ENCODE measurements around the gene BCL11A. TPM values are rescaled to one million over a fixed set of nuclear protein-coding genes. Genes with fewer than 3 reads are reported as not detected.

Gene BCL11A
- total RNA-seq, 3 donors from 2014 or later, result 0.64 to 13.5 (median 6.2) TPM

- no peaks in the 10 kb centered on the region for H3K9me3 ChIP-seq
- DNase-seq (ENCODE audit: low spot score in 2 of 2), result no peak
- no peak for TF ChIP-seq POLR2AphosphoS5 (IDR thresholded peaks at IDR 0.05)
- TF ChIP-seq POLR2A (IDR thresholded peaks at IDR 0.05), result no peak
- no peak for TF ChIP-seq CTCF (IDR thresholded peaks at IDR 0.05)
- no peaks in the 10 kb centered on the region for H3K27me3 ChIP-seq
- H3K27ac ChIP-seq, result no peak overlapping the region
- intact Hi-C loops (cut with DNase I; ENCODE audit: low total_unique reads), result loop anchor here (5.0 kb wide), 1 partner anchor 319 kb away; no protein-coding TSS in a partner anchor
- H3K4me3 ChIP-seq, result no peak overlapping the region
- H3K4me1 ChIP-seq, result no peaks in the 10 kb centered on the region
- H3K36me3 ChIP-seq, result no peaks in the 10 kb centered on the region
These were observed 5.1 kb downstream of the BCL11A start for GRCh38 chr2:60548311-60548710.

- H3K9me3 ChIP-seq, result no peaks in the 10 kb centered on the region
- H3K36me3 ChIP-seq, result no peaks in the 10 kb centered on the region
- no peaks in the 10 kb centered on the region for H3K27me3 ChIP-seq
- no peak overlapping the region for H3K4me3 ChIP-seq
- H3K4me1 ChIP-seq, result no peaks in the 10 kb centered on the region
- no peak for TF ChIP-seq POLR2A (IDR thresholded peaks at IDR 0.05)
- intact Hi-C loops (cut with DNase I; ENCODE audit: low total_unique reads), result loop anchor here (5.0 kb wide), 1 partner anchor 319 kb away; no protein-coding TSS in a partner anchor
- no peak overlapping the region for H3K27ac ChIP-seq
- no peak for DNase-seq (ENCODE audit: low spot score in 2 of 2)
These were observed 5.6 kb downstream of the BCL11A start for GRCh38 chr2:60547841-60548240.

GRCh38 chr2:60546756-60547420 is 6.6 kb downstream of the BCL11A start:
- no peak overlapping the region for H3K27ac ChIP-seq
- DNase-seq (ENCODE audit: low spot score in 2 of 2), result no peak
- H3K27me3 ChIP-seq, result no peaks in the 10 kb centered on the region
- intact Hi-C loops (cut with DNase I; ENCODE audit: low total_unique reads), result loop anchor here (5.0 kb wide), 1 partner anchor 320 kb away; no protein-coding TSS in a partner anchor
- no peak overlapping the region for H3K4me3 ChIP-seq
- no peaks in the 10 kb centered on the region for H3K36me3 ChIP-seq
- TF ChIP-seq POLR2AphosphoS5 (IDR thresholded peaks at IDR 0.05), result no peak
- no peak for TF ChIP-seq POLR2A (IDR thresholded peaks at IDR 0.05)
- TF ChIP-seq CTCF (IDR thresholded peaks at IDR 0.05), result no peak
- no peaks in the 10 kb centered on the region for H3K9me3 ChIP-seq
- no peaks in the 10 kb centered on the region for H3K4me1 ChIP-seq

GRCh38 chr2:60544954-60545560 is 8.4 kb downstream of the BCL11A start:
- Histone ChIP-seq H3K4me3 (no peak overlapping the region), H3K27ac (no peak overlapping the region), H3K9me3 (no peaks in the 10 kb centered on the region), H3K36me3 (no peaks in the 10 kb centered on the region), H3K27me3 (no peaks in the 10 kb centered on the region), H3K4me1 (no peaks in the 10 kb centered on the region)
- intact Hi-C loops (cut with DNase I; ENCODE audit: low total_unique reads), result loop anchor here (5.0 kb wide), 1 partner anchor 322 kb away; no protein-coding TSS in a partner anchor
- no peak for DNase-seq (ENCODE audit: low spot score in 2 of 2)
- TF ChIP-seq CTCF (IDR thresholded peaks at IDR 0.05) (no peak), POLR2A (IDR thresholded peaks at IDR 0.05) (no peak), POLR2AphosphoS5 (IDR thresholded peaks at IDR 0.05) (no peak)

- no peak for DNase-seq (ENCODE audit: low spot score in 2 of 2)
- H3K27ac ChIP-seq, result no peak overlapping the region
- H3K36me3 ChIP-seq, result no peaks in the 10 kb centered on the region
- no peaks in the 10 kb centered on the region for H3K27me3 ChIP-seq
- TF ChIP-seq POLR2AphosphoS5 (IDR thresholded peaks at IDR 0.05) (no peak), POLR2A (IDR thresholded peaks at IDR 0.05) (no peak)
- H3K4me1 ChIP-seq, result no peaks in the 10 kb centered on the region
- H3K9me3 ChIP-seq, result no peaks in the 10 kb centered on the region
- no peak overlapping the region for H3K4me3 ChIP-seq
- intact Hi-C loops (cut with DNase I; ENCODE audit: low total_unique reads), result no loop called here
These were observed 9.4 kb downstream of the BCL11A start for GRCh38 chr2:60544062-60544461.

GRCh38 chr2:60541056-60541651 is 12.3 kb downstream of the BCL11A start:
- H3K36me3 ChIP-seq, result no peaks in the 10 kb centered on the region
- intact Hi-C loops (cut with DNase I; ENCODE audit: low total_unique reads), result no loop called here
- TF ChIP-seq POLR2AphosphoS5 (IDR thresholded peaks at IDR 0.05) (no peak), CTCF (IDR thresholded peaks at IDR 0.05) (no peak), POLR2A (IDR thresholded peaks at IDR 0.05) (no peak)
- H3K27ac ChIP-seq, result no peak overlapping the region
- no peaks in the 10 kb centered on the region for H3K4me1 ChIP-seq
- no peak for DNase-seq (ENCODE audit: low spot score in 2 of 2)
- no peaks in the 10 kb centered on the region for H3K9me3 ChIP-seq
- no peak overlapping the region for H3K4me3 ChIP-seq
- H3K27me3 ChIP-seq, result no peaks in the 10 kb centered on the region
